CD4-positive, alpha-beta memory T cell (primary cell): ENCODE data around the gene HOXD13. TPM values are rescaled to one million over a fixed set of nuclear protein-coding genes. Genes with fewer than 3 reads are reported as not detected.

Experiments used
- CTCF ChIA-PET: fragments of 350-600 bp; sonication (Branson Sonifier 250); formaldehyde crosslinking; loops from one replicate; lab custom pipeline; 2021; ENCODE audit warnings: inconsistent platforms; ENCODE audit not compliant: partially characterized antibody; lab: Charles Lee
- POLR2A ChIA-PET: fragments of 350-600 bp; sonication (Branson Sonifier 250); formaldehyde crosslinking; loops from one replicate; lab custom pipeline; 2021; ENCODE audit not compliant: partially characterized antibody; lab: Charles Lee
- DNase-seq, 5 donors: peaks; one replicate each; pipeline versions ENCODE4 v3.0.0 to v3.0.0-alpha.2; 2020 to 2022; ENCODE audit warnings: mixed read lengths in 1 of 5
- H3K27ac ChIP-seq: one replicate; pipeline ENCODE4 v1.7.0; 2013; ENCODE audit warnings: low read depth, low read length
- H3K27me3 ChIP-seq: 2 replicates; pipeline ENCODE4 v1.7.0; 2013; ENCODE audit warnings: mild to moderate bottlenecking, low read length, moderate library complexity; ENCODE audit not compliant: insufficient read depth
- H3K36me3 ChIP-seq: 2 replicates; pipeline ENCODE4 v1.7.0; 2013; ENCODE audit warnings: mild to moderate bottlenecking, low read length, moderate library complexity; ENCODE audit not compliant: insufficient read depth
- H3K4me1 ChIP-seq: 2 replicates; pipeline ENCODE4 v1.7.0; 2013; ENCODE audit warnings: mild to moderate bottlenecking, low read length, moderate library complexity; ENCODE audit not compliant: insufficient read depth
- H3K4me3 ChIP-seq, 2 donors: one replicate each; pipeline ENCODE4 v1.7.0; 2013; ENCODE audit warnings: low read length in 2 of 2, mild to moderate bottlenecking in 1 of 2
- H3K9me3 ChIP-seq, 2 donors: one replicate each; pipeline ENCODE4 v1.7.0; 2013; ENCODE audit warnings: low read length in 2 of 2, control low read depth in 1 of 2; ENCODE audit not compliant: control insufficient read depth in 1 of 2
- H3K27ac Mint-ChIP-seq, 7 donors: one replicate each; pipeline ENCODE4 v1.8.0; 2020 to 2021; ENCODE audit warnings: mixed read lengths in 7 of 7, mild to moderate bottlenecking in 6 of 7, inconsistent platforms in 3 of 7, moderate library complexity in 3 of 7
- H3K27me3 Mint-ChIP-seq, 2 donors: one replicate each; pipeline ENCODE4 v1.8.0; 2020 to 2021; ENCODE audit warnings: mixed read lengths in 2 of 2
- H3K36me3 Mint-ChIP-seq, 2 donors: one replicate each; pipeline ENCODE4 v1.8.0; 2020 to 2021; ENCODE audit warnings: mixed read lengths in 2 of 2, inconsistent platforms in 1 of 2, mild to moderate bottlenecking in 1 of 2
- H3K4me1 Mint-ChIP-seq, 4 donors: one replicate each; pipeline ENCODE4 v1.8.0; 2020 to 2021; ENCODE audit warnings: mixed read lengths in 4 of 4, mild to moderate bottlenecking in 1 of 4
- H3K4me3 Mint-ChIP-seq, 8 donors: one replicate each; pipeline ENCODE4 v1.8.0; 2020 to 2021; ENCODE audit warnings: mixed read lengths in 8 of 8, mild to moderate bottlenecking in 7 of 8, moderate library complexity in 6 of 8, inconsistent platforms in 3 of 8
- H3K9me3 Mint-ChIP-seq, 8 donors: one replicate each; pipeline ENCODE4 v1.8.0; 2020 to 2021; ENCODE audit warnings: mixed read lengths in 8 of 8, mild to moderate bottlenecking in 5 of 8, inconsistent platforms in 3 of 8, moderate library complexity in 1 of 8
- intact Hi-C: fragments of 100-400 bp; cut with micrococcal nuclease; formaldehyde crosslinking; loops from one replicate; pipeline ENCODE4 v1.15.1; 2023
- polyA plus RNA-seq, 2 donors: library from polyadenylated mRNA; unstranded; fragments of 300-500 nt; fragmentation: Illumina TruSeq; gene quantifications; one replicate each; pipeline ENCODE4 v1.2.3, GENCODE V29; 2021
- total RNA-seq, 2 experiments: library from RNA; stranded (reverse); gene quantifications; one replicate each; pipeline ENCODE4 v1.2.3, GENCODE V29; 2021

HOXD13 gene
- total and polyA plus RNA-seq, 4 experiments from 2014 or later, result not detected

GRCh38 chr2:176138923-176139660 lies 46.6 kb downstream of the HOXD13 start:
- H3K27ac ChIP-seq, result no peak overlapping the region
- no peak for DNase-seq
- ChIA-PET CTCF (interaction anchor here (1.1 to 3.0 kb wide), 5 partner anchors 8 to 1010 kb away, joined by 3 to 28 read pairs (median 7); no protein-coding TSS in a partner anchor), POLR2A (no interaction called here)
- Mint-ChIP-seq H3K27ac (peak overlapping the region in 2 of 7 donors; percentile 74 to 86), H3K9me3 (peaks cover 0 to 40% (median 23%) of the 10 kb centered on the region in 8 donors), H3K36me3 (peaks cover 1 to 8% of the 10 kb centered on the region in 2 donors), H3K4me1 (peaks cover 13 to 44% (median 31%) of the 10 kb centered on the region in 4 donors), H3K27me3 (peaks cover 71 to 78% of the 10 kb centered on the region in 2 donors), H3K4me3 (peak overlapping the region in 7 of 8 donors; percentile 5 to 53 (median 14))
- H3K36me3 ChIP-seq, result no peaks in the 10 kb centered on the region
- H3K4me1 ChIP-seq, result peaks cover 27% of the 10 kb centered on the region
- no peak overlapping the region for H3K4me3 ChIP-seq
- peaks cover 88% of the 10 kb centered on the region for H3K27me3 ChIP-seq
- no peaks in the 10 kb centered on the region for H3K9me3 ChIP-seq
- intact Hi-C loops, result no loop called here

DNA sequence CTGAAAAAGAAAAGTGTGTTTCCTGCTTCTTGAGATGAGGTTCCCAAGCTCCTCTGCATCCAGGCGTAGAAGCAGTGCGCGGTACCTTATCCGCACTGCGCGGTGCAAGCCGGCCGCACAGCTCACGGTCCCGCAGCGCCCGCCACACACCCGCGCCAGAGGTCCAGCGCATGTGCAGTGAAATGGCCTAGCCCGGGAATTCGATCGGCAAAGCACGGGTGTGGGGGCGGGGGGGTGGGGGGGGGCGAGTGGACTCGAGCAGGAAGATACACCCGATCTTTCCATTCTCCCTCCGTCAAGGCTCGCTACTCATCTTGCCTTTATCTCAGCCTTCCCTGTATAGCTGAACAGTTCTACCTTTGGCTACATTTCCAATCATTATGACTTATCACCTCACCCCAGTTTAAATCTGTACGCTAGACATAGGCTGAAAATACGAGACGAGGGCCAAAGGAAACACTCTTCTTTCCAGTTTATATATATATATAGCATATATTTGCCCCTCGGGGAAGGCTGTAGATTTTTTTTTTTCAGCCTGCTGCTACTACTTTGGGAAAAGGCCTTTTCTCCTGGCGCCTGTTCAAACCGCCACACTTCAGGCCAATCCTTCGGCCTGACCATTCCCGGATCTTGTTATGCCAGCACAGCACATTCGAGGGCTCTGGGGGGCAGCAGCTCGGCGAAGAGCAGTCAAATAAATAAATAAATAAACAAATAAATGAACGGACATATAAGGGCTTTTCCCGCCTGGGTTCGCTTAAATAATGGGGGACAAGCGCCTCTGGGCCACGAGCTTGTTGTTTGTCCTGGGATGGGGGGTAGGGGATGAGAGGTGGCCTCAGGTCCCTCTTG lies 47.4 kb downstream of the HOXD13 start:
- peaks cover 27% of the 10 kb centered on the region for H3K4me1 ChIP-seq
- H3K36me3 ChIP-seq, result no peaks in the 10 kb centered on the region
- H3K27me3 Mint-ChIP-seq, result peaks cover 71 to 74% of the 10 kb centered on the region in 2 donors
- H3K27ac ChIP-seq, result no peak overlapping the region
- POLR2A ChIA-PET, result interaction anchor here (1.6 kb wide), 1 partner anchor 8 kb away, joined by 3 read pairs; no protein-coding TSS in a partner anchor
- no peaks in the 10 kb centered on the region for H3K9me3 ChIP-seq
- no peak for DNase-seq
- H3K27me3 ChIP-seq, result peaks cover 82% of the 10 kb centered on the region
- CTCF ChIA-PET, result interaction anchor here (0.8 to 3.0 kb wide), 8 partner anchors 8 to 1009 kb away, joined by 3 to 28 read pairs (median 4); no protein-coding TSS in a partner anchor
- peaks cover 1 to 8% of the 10 kb centered on the region in 2 donors for H3K36me3 Mint-ChIP-seq
- H3K4me3 Mint-ChIP-seq, result peak overlapping the region in 3 of 8 donors; percentile 32 to 50 (median 40)
- H3K4me1 Mint-ChIP-seq, result peaks cover 13 to 43% (median 31%) of the 10 kb centered on the region in 4 donors
- peaks cover 0 to 40% (median 23%) of the 10 kb centered on the region in 8 donors for H3K9me3 Mint-ChIP-seq
- intact Hi-C loops, result no loop called here
- H3K27ac Mint-ChIP-seq, result peak overlapping the region in 2 of 7 donors; percentile 74
- no peak overlapping the region for H3K4me3 ChIP-seq

- intact Hi-C loops, result no loop called here
- Histone ChIP-seq H3K27me3 (peaks cover 80% of the 10 kb centered on the region), H3K4me1 (peaks cover 25% of the 10 kb centered on the region), H3K9me3 (no peaks in the 10 kb centered on the region), H3K36me3 (no peaks in the 10 kb centered on the region), H3K27ac (no peak overlapping the region), H3K4me3 (no peak overlapping the region)
- H3K36me3 Mint-ChIP-seq, result peaks cover 1% of the 10 kb centered on the region in 2 donors
- peaks cover 69 to 74% of the 10 kb centered on the region in 2 donors for H3K27me3 Mint-ChIP-seq
- ChIA-PET CTCF (interaction anchor here (0.6 to 3.0 kb wide), 9 partner anchors 9 to 887 kb away, joined by 3 to 28 read pairs (median 3); no protein-coding TSS in a partner anchor), POLR2A (interaction anchor here (1.6 kb wide), 1 partner anchor 9 kb away, joined by 3 read pairs; no protein-coding TSS in a partner anchor)
- peak overlapping the region in 3 of 7 donors; percentile 64 to 84 (median 66) for H3K27ac Mint-ChIP-seq
- peak overlapping the region in 5 of 8 donors; percentile 21 to 38 (median 35) for H3K4me3 Mint-ChIP-seq
- H3K9me3 Mint-ChIP-seq, result peaks cover 0 to 34% (median 22%) of the 10 kb centered on the region in 8 donors
- peaks cover 13 to 37% (median 24%) of the 10 kb centered on the region in 4 donors for H3K4me1 Mint-ChIP-seq
- peak; percentile 47 to 61 (median 53) for DNase-seq
Measured at GRCh38 chr2:176140513-176141317, 48.2 kb downstream of the HOXD13 start.

DNA sequence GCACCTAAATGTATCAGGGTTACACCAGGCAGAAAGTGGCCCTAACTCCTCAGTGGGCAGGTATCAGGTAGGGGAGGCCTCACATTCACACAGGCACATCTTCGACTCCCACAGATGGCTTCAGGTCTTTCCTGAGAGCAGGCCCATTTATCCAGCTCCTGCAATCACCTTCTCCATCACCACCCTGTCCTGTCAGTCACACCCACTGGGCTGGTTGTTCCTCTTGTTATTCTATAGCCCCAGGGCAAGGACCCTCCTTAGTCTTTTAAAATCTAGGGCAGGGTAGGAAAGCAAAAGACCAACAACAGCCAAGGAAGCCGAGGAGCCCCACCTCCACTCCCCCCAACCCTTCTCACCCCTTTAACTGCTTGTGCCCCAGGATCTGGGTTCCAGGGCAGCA lies 49.8 kb downstream of the HOXD13 start:
- H3K27me3 Mint-ChIP-seq, result peaks cover 74 to 78% of the 10 kb centered on the region in 2 donors
- H3K4me1 ChIP-seq, result peaks cover 12% of the 10 kb centered on the region
- H3K36me3 ChIP-seq, result no peaks in the 10 kb centered on the region
- no peaks in the 10 kb centered on the region for H3K9me3 ChIP-seq
- peaks cover 73% of the 10 kb centered on the region for H3K27me3 ChIP-seq
- no peak overlapping the region for H3K4me3 Mint-ChIP-seq
- H3K4me3 ChIP-seq, result no peak overlapping the region
- H3K27ac ChIP-seq, result no peak overlapping the region
- intact Hi-C loops, result no loop called here
- ChIA-PET POLR2A (no interaction called here), CTCF (no interaction called here)
- no peak overlapping the region for H3K27ac Mint-ChIP-seq
- no peak for DNase-seq
- peaks cover 7 to 26% (median 18%) of the 10 kb centered on the region in 4 donors for H3K4me1 Mint-ChIP-seq
- peaks cover 0 to 34% (median 18%) of the 10 kb centered on the region in 8 donors for H3K9me3 Mint-ChIP-seq
- peaks cover 0 to 1% of the 10 kb centered on the region in 2 donors for H3K36me3 Mint-ChIP-seq

Other genes with a start within 250 kb of the HOXD13 start
- gene LNPK, start 90.5 kb upstream of the HOXD13 start, total RNA-seq, result 10 to 100 TPM; 30.4 to 31.3 TPM
- 10 to 100 TPM; 17.5 to 21.8 TPM for gene LNPK, start 90.5 kb upstream of the HOXD13 start, polyA plus RNA-seq
- gene EVX2, start 8.8 kb upstream of the HOXD13 start, total RNA-seq, result not detected
- not detected for gene EVX2, start 8.8 kb upstream of the HOXD13 start, polyA plus RNA-seq
- not detected for gene HOXD12, start 7.1 kb downstream of the HOXD13 start, total RNA-seq
- not detected for gene HOXD12, start 7.1 kb downstream of the HOXD13 start, polyA plus RNA-seq
- gene HOXD11, start 14.6 kb downstream of the HOXD13 start, total RNA-seq, result not detected
- not detected for gene HOXD11, start 14.6 kb downstream of the HOXD13 start, polyA plus RNA-seq
- gene HOXD10, start 24.1 kb downstream of the HOXD13 start, total RNA-seq, result not detected
- not detected for gene HOXD10, start 24.1 kb downstream of the HOXD13 start, polyA plus RNA-seq
- gene HOXD9, start 30.0 kb downstream of the HOXD13 start, total RNA-seq, result not detected
- not detected for gene HOXD9, start 30.0 kb downstream of the HOXD13 start, polyA plus RNA-seq
- not detected for gene HOXD8, start 37.0 kb downstream of the HOXD13 start, total RNA-seq
- not detected for gene HOXD8, start 37.0 kb downstream of the HOXD13 start, polyA plus RNA-seq
- not detected for gene HOXD4, start 58.8 kb downstream of the HOXD13 start, total RNA-seq
- not detected for gene HOXD4, start 58.8 kb downstream of the HOXD13 start, polyA plus RNA-seq
- gene HOXD3, start 64.6 kb downstream of the HOXD13 start, total RNA-seq, result not detected
- gene HOXD3, start 64.6 kb downstream of the HOXD13 start, polyA plus RNA-seq, result not detected
- gene HOXD1, start 95.9 kb downstream of the HOXD13 start, total RNA-seq, result not detected
- not detected for gene HOXD1, start 95.9 kb downstream of the HOXD13 start, polyA plus RNA-seq
- gene MTX2, start 176.7 kb downstream of the HOXD13 start, total RNA-seq, result 1 to 10 TPM; 7.6 to 8.1 TPM
- gene MTX2, start 176.7 kb downstream of the HOXD13 start, polyA plus RNA-seq, result 10 to 100 TPM; 15.9 to 24.6 TPM